Globus pallidus (tissue), 1 donor: Measurements from ENCODE around the gene TIMM8A.
"Not testable (repeated sequence)": the region's sequence is repeated elsewhere in the genome, so short reads cannot be mapped to it uniquely, and the experiment has no call there.

ENCODE experiments used
- DNase-seq: peaks from one replicate; pipeline ENCODE4 v3.0.0-alpha.2; 2015; ENCODE audit warnings: low spot score

TIMM8A gene

GRCh38 chrX:101359966-101360365 is 11.4 kb upstream of the TIMM8A start:
- DNase-seq = no peak

GRCh38 chrX:101357166-101357795 is 8.7 kb upstream of the TIMM8A start:
- DNase-seq = no peak

- DNase-seq = no peak
Observed at GRCh38 chrX:101349193-101349562, 636 bp upstream of the TIMM8A start.

GRCh38 chrX:101347859-101348451 is 587 bp downstream of the TIMM8A start:
- peak; percentile 0 for DNase-seq

- DNase-seq = no peak
Observed at GRCh38 chrX:101337776-101338271, 10.7 kb downstream of the TIMM8A start.

GRCh38 chrX:101334310-101334709 is 14.2 kb downstream of the TIMM8A start:
- DNase-seq = not testable (repeated sequence)

GRCh38 chrX:101326600-101326999 is 21.9 kb downstream of the TIMM8A start:
- not testable (repeated sequence) for DNase-seq

GRCh38 chrX:101303790-101304189 is 44.8 kb downstream of the TIMM8A start:
- no peak for DNase-seq
